Chondrocyte (in vitro differentiated cells): ENCODE results near the gene IKZF5. TPM values are rescaled to one million over a fixed set of nuclear protein-coding genes. Genes with fewer than 3 reads are reported as not detected.

Experiments
- DNase-seq: peaks from one replicate; pipeline ENCODE4 v3.0.0; 2021; ENCODE audit warnings: mixed read lengths, low spot score
- H3K27ac Mint-ChIP-seq: one replicate; pipeline ENCODE4 v1.8.0; 2021; ENCODE audit warnings: mild to moderate bottlenecking, moderate library complexity, mixed read lengths; ENCODE audit not compliant: unreplicated experiment
- H3K27me3 Mint-ChIP-seq: 2 replicates; pipeline ENCODE4 v1.8.0; 2021; ENCODE audit warnings: low read depth, mixed read lengths
- H3K36me3 Mint-ChIP-seq: 2 replicates; pipeline ENCODE4 v1.8.0; 2021; ENCODE audit warnings: low read depth, mixed read lengths
- H3K4me1 Mint-ChIP-seq: 2 replicates; pipeline ENCODE4 v1.8.0; 2021; ENCODE audit warnings: low read depth, mild to moderate bottlenecking, mixed read lengths
- H3K4me3 Mint-ChIP-seq: one replicate; pipeline ENCODE4 v1.8.0; 2021; ENCODE audit warnings: mild to moderate bottlenecking, moderate library complexity, mixed read lengths; ENCODE audit not compliant: unreplicated experiment
- H3K9me3 Mint-ChIP-seq: 2 replicates; pipeline ENCODE4 v1.8.0; 2021; ENCODE audit warnings: low read depth, mixed read lengths
- total RNA-seq: library from RNA; stranded (reverse); gene quantifications from 3 replicates; pipeline ENCODE4 v1.2.1, GENCODE V29; 2021
- TF ChIP-seq, protein P1 (sequence below): fragments of 200-600 bp; sonication (generic); IDR thresholded peaks from 2 replicates; pipeline ENCODE4 v1.5.0; 2021; ENCODE audit warnings: antibody characterized with exemption, mild to moderate bottlenecking, moderate library complexity

IKZF5 gene
- total RNA-seq, 1 donor from 2014 or later = 9.6 TPM

DNA sequence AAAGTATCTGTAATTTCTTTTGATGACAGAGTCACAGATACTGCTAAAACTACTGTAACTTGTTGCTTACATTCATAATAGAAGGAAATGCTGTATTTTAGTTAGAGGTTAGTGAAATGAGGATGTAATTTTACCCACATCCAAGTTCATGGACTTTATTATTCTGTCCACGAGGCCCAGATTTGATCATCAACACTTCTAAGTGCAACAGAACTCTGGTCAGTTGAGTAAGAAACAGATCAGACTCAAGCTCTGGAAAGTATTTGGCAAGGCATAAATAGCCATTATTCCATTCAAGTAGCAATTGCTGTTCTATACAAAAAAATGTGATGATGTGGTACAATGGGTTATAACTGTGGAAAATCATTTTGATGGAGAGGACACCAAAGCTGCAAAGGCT is 22.5 kb upstream of the IKZF5 start:
- H3K27me3 Mint-ChIP-seq = no peaks in the 10 kb centered on the region
- H3K36me3 Mint-ChIP-seq = peaks cover 2% of the 10 kb centered on the region
- DNase-seq = no peak
- H3K9me3 Mint-ChIP-seq = no peaks in the 10 kb centered on the region
- no peaks in the 10 kb centered on the region for H3K4me1 Mint-ChIP-seq
- H3K27ac Mint-ChIP-seq = no peak overlapping the region
- TF ChIP-seq, protein P1, sequence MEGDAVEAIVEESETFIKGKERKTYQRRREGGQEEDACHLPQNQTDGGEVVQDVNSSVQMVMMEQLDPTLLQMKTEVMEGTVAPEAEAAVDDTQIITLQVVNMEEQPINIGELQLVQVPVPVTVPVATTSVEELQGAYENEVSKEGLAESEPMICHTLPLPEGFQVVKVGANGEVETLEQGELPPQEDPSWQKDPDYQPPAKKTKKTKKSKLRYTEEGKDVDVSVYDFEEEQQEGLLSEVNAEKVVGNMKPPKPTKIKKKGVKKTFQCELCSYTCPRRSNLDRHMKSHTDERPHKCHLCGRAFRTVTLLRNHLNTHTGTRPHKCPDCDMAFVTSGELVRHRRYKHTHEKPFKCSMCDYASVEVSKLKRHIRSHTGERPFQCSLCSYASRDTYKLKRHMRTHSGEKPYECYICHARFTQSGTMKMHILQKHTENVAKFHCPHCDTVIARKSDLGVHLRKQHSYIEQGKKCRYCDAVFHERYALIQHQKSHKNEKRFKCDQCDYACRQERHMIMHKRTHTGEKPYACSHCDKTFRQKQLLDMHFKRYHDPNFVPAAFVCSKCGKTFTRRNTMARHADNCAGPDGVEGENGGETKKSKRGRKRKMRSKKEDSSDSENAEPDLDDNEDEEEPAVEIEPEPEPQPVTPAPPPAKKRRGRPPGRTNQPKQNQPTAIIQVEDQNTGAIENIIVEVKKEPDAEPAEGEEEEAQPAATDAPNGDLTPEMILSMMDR = no peak
- H3K4me3 Mint-ChIP-seq = no peak overlapping the region

DNA sequence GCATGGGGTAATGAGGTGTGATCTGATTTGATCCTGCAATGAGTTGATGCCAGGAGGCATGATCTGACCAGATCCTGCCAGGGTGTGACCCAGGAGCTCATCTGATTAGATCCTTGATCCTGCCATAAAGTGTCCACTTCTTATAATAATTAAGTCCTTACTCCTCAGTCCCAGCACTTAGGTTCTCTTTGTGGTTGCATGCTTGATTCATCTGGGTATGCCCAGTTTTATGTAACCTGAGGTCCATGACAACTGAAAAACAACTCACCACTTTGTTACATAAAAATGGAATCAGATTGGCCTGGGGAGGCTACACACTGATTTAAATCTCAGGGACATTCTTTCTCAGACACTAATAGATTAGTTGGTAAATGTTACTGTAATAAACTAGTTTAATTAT is 19.3 kb upstream of the IKZF5 start:
- Mint-ChIP-seq H3K36me3 (no peaks in the 10 kb centered on the region), H3K4me1 (no peaks in the 10 kb centered on the region), H3K4me3 (no peak overlapping the region), H3K27me3 (no peaks in the 10 kb centered on the region), H3K9me3 (no peaks in the 10 kb centered on the region), H3K27ac (no peak overlapping the region)
- TF ChIP-seq, protein P1 = no peak
- DNase-seq = no peak

DNA sequence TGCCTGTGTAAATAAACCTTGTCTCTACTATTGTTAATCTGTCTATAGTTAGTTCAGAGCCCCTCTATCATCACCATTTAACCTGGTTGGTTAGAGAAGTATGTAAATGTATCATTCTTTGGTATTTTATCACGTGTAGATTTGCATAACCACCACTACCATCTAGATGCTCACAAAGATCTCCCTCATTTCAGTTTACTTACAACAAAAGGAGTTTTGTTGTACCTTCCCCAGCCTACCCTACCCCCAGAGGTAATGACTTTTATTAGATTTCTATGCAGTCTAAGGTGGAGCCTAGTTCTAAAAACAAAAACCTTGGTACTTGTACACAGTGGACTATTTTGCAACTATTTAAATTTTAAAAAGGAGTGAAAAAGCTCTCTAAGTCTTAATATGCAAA is 17.7 kb upstream of the IKZF5 start:
- H3K36me3 Mint-ChIP-seq = no peaks in the 10 kb centered on the region
- H3K4me3 Mint-ChIP-seq = no peak overlapping the region
- DNase-seq = no peak
- TF ChIP-seq, protein P1 = no peak
- H3K27ac Mint-ChIP-seq = no peak overlapping the region
- no peaks in the 10 kb centered on the region for H3K27me3 Mint-ChIP-seq
- H3K4me1 Mint-ChIP-seq = no peaks in the 10 kb centered on the region
- H3K9me3 Mint-ChIP-seq = no peaks in the 10 kb centered on the region

DNA sequence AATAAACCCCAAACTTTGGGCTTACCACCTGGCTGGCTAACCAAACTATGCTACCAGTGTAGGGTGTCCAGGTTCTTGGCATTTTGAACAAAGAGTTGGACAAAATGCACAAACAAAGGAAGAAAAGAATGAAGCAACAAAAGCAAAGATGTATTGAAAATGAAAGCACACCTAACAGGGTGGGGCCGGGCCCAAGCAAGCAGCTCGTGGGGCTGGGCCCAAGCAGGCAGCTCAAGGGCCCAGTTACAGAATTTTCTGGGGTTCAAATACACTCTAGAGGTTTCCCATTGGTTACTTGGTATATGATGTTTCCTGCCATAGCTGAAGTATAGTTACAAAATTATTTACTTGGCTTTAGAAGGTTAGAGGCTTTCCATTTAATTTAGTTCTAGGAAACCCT is 15.9 kb upstream of the IKZF5 start:
- Mint-ChIP-seq H3K36me3 (no peaks in the 10 kb centered on the region), H3K27ac (no peak overlapping the region), H3K27me3 (no peaks in the 10 kb centered on the region), H3K4me1 (no peaks in the 10 kb centered on the region), H3K9me3 (no peaks in the 10 kb centered on the region), H3K4me3 (no peak overlapping the region)
- no peak for DNase-seq
- TF ChIP-seq, protein P1 = no peak

DNA sequence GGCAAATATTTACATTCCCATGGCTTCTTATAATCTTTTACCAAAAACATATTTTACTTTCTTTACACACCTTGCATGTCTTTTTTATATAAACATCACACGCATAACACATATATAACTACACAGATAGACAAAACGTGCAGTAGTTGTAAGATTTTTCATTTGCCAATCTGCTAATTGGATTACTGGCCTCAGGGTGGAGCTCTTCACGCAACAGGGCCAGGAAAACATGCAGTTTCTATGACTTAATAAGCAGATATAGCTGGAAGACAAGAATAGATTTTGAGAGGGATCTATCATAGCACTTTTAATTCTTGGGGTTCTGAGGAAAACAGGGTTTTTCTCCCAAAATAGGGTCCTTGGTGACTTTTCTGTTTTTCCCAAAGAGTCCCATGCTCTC is 12.9 kb upstream of the IKZF5 start:
- Mint-ChIP-seq H3K36me3 (no peaks in the 10 kb centered on the region), H3K27ac (no peak overlapping the region), H3K27me3 (no peaks in the 10 kb centered on the region), H3K9me3 (no peaks in the 10 kb centered on the region), H3K4me3 (no peak overlapping the region), H3K4me1 (no peaks in the 10 kb centered on the region)
- DNase-seq = no peak
- TF ChIP-seq, protein P1 = peak; percentile 61
